PC-3 (cell line): ENCODE data around the gene ARHGAP31. TPM values are rescaled to one million over a fixed set of nuclear protein-coding genes. Genes with fewer than 3 reads are reported as not detected.
A peak's percentile ranks its signal among the peaks of the same experiment; 100 is the strongest.

Source experiments
- ATAC-seq: fragments of 200-7000 bp; cut with Tn5 transposase; 2 replicates; pipeline ENCODE4 v1.9.1; 2020; ENCODE audit warnings: mild to moderate bottlenecking, moderate library complexity
- BruUV-seq: library from RNA; stranded (reverse); fragments of 400-500 nt; replicated peaks from 2 replicates; lab custom pipeline; 2021; lab: Mats Ljungman, UMichigan
- CTCF ChIA-PET: fragments of 300-600 bp; sonication (Branson Sonifier 250); formaldehyde crosslinking; loops from one replicate; lab custom pipeline; 2022; ENCODE audit warnings: antibody characterized with exemption; lab: Charles Lee
- POLR2A ChIA-PET: fragments of 300-600 bp; sonication (Branson Sonifier 250); formaldehyde crosslinking; loops from one replicate; lab custom pipeline; 2022; ENCODE audit warnings: antibody characterized with exemption; ENCODE audit not compliant: unreplicated experiment; lab: Charles Lee
- DNase-seq: peaks from one replicate; pipeline ENCODE4 v3.0.0-alpha.2; 2015
- H2AFZ ChIP-seq: fragments of 300-600 bp; sonication (generic); 2 replicates; pipeline ENCODE4 v1.6.0; 2016; ENCODE audit warnings: antibody characterized with exemption, low read length
- H3F3A ChIP-seq: fragments of 300-600 bp; sonication (generic); one replicate; pipeline ENCODE4 v1.6.0; 2017; ENCODE audit warnings: antibody characterized with exemption, low read length, control low read depth, mild to moderate bottlenecking; ENCODE audit not compliant: unreplicated experiment
- H3K27ac ChIP-seq: fragments of 300-600 bp; sonication (generic); 2 replicates; pipeline ENCODE4 v1.5.1; 2016; ENCODE audit warnings: mild to moderate bottlenecking, low read length
- H3K27me3 ChIP-seq: fragments of 300-600 bp; sonication (generic); 2 replicates; pipeline ENCODE4 v1.6.1; 2016; ENCODE audit warnings: low read length, mixed read lengths
- H3K36me3 ChIP-seq: fragments of 300-600 bp; sonication (generic); 2 replicates; pipeline ENCODE4 v1.6.1; 2016; ENCODE audit warnings: low read depth, mixed run types, low read length, mixed read lengths
- H3K4me1 ChIP-seq: fragments of 300-600 bp; sonication (generic); 2 replicates; pipeline ENCODE4 v1.5.1; 2016; ENCODE audit warnings: low read length; ENCODE audit not compliant: insufficient read depth
- H3K4me2 ChIP-seq: fragments of 300-600 bp; sonication (generic); 2 replicates; pipeline ENCODE4 v1.6.0; 2016; ENCODE audit warnings: low read length
- H3K4me3 ChIP-seq: fragments of 300-600 bp; sonication (generic); 2 replicates; pipeline ENCODE4 v1.5.1; 2016; ENCODE audit warnings: mild to moderate bottlenecking, low read length, mixed read lengths
- H3K79me2 ChIP-seq: fragments of 300-600 bp; sonication (generic); 2 replicates; pipeline ENCODE4 v1.6.1; 2017; ENCODE audit warnings: low read length, mixed read lengths
- H3K9ac ChIP-seq: fragments of 300-600 bp; sonication (generic); 2 replicates; pipeline ENCODE4 v1.6.0; 2016; ENCODE audit warnings: mild to moderate bottlenecking, low read length
- H3K9me2 ChIP-seq: fragments of 300-600 bp; sonication (generic); replicated peaks from 2 replicates; pipeline ENCODE4 v1.6.1; 2016; ENCODE audit warnings: mixed run types, low read length, mixed read lengths
- H3K9me3 ChIP-seq: fragments of 300-600 bp; sonication (generic); 2 replicates; pipeline ENCODE4 v1.6.1; 2016; ENCODE audit warnings: low read length, mixed read lengths
- H4K20me1 ChIP-seq: fragments of 300-600 bp; sonication (generic); 2 replicates; pipeline ENCODE4 v1.6.1; 2016; ENCODE audit warnings: low read length, mixed read lengths
- EZH2 ChIP-seq: fragments of 300-600 bp; sonication (generic); IDR thresholded peaks from one replicate; pipeline ENCODE4 v1.6.1; 2017; ENCODE audit warnings: antibody characterized with exemption, mild to moderate bottlenecking, low read length; ENCODE audit not compliant: unreplicated experiment
- EZH2phosphoT487 ChIP-seq: fragments of 300-600 bp; sonication (generic); IDR thresholded peaks from 2 replicates; pipeline ENCODE4 v1.6.1; 2018; ENCODE audit warnings: mild to moderate bottlenecking, antibody characterized with exemption, low read length, borderline replicate concordance
- intact Hi-C: fragments of 100-400 bp; cut with micrococcal nuclease; formaldehyde crosslinking; loops from 2 replicates; pipeline ENCODE4 v1.9.0; 2023
- total RNA-seq: library from RNA; depleted of rRNA; stranded (reverse); fragments of >200 nt; gene quantifications from 2 replicates; pipeline ENCODE4 v1.2.3, GENCODE V29; 2014
- TF ChIP-seq, protein P1 (sequence below): fragments of 300-600 bp; sonication (generic); conservative IDR thresholded peaks from 2 replicates; pipeline ENCODE4 v1.5.1; 2017; ENCODE audit warnings: antibody characterized with exemption, low read depth, mild to moderate bottlenecking, low read length

Gene ARHGAP31
- total RNA-seq, 1 experiment from 2014 or later = 7.8 TPM

GRCh38 chr3:119331661-119332060, 37.5 kb downstream of the ARHGAP31 start:
- DNase-seq (peak; percentile 24), ATAC-seq (peak; percentile 48; the same call in 1 of the 2 replicates)
- Histone ChIP-seq H3K79me2 (no peaks in the 10 kb centered on the region), H3K9me2 (no peaks in the 10 kb centered on the region), H3K9ac (no peak overlapping the region), H4K20me1 (no peaks in the 10 kb centered on the region), H2AFZ (no peak overlapping the region), H3K36me3 (no peaks in the 10 kb centered on the region), H3K27me3 (no peaks in the 10 kb centered on the region), H3K4me1 (no peaks in the 10 kb centered on the region), H3K27ac (no peak overlapping the region), H3K9me3 (no peaks in the 10 kb centered on the region), H3K4me2 (no peak overlapping the region), H3F3A (no peaks in the 10 kb centered on the region), H3K4me3 (no peak overlapping the region)
- BruUV-seq = no TSS peak
- CTCF ChIA-PET = no interaction called here
- TF ChIP-seq EZH2 (no peak), EZH2phosphoT487 (no peak)
- TF ChIP-seq, protein P1, sequence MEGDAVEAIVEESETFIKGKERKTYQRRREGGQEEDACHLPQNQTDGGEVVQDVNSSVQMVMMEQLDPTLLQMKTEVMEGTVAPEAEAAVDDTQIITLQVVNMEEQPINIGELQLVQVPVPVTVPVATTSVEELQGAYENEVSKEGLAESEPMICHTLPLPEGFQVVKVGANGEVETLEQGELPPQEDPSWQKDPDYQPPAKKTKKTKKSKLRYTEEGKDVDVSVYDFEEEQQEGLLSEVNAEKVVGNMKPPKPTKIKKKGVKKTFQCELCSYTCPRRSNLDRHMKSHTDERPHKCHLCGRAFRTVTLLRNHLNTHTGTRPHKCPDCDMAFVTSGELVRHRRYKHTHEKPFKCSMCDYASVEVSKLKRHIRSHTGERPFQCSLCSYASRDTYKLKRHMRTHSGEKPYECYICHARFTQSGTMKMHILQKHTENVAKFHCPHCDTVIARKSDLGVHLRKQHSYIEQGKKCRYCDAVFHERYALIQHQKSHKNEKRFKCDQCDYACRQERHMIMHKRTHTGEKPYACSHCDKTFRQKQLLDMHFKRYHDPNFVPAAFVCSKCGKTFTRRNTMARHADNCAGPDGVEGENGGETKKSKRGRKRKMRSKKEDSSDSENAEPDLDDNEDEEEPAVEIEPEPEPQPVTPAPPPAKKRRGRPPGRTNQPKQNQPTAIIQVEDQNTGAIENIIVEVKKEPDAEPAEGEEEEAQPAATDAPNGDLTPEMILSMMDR = no peak
- POLR2A ChIA-PET = no interaction called here
- intact Hi-C loops = no loop called here

DNA sequence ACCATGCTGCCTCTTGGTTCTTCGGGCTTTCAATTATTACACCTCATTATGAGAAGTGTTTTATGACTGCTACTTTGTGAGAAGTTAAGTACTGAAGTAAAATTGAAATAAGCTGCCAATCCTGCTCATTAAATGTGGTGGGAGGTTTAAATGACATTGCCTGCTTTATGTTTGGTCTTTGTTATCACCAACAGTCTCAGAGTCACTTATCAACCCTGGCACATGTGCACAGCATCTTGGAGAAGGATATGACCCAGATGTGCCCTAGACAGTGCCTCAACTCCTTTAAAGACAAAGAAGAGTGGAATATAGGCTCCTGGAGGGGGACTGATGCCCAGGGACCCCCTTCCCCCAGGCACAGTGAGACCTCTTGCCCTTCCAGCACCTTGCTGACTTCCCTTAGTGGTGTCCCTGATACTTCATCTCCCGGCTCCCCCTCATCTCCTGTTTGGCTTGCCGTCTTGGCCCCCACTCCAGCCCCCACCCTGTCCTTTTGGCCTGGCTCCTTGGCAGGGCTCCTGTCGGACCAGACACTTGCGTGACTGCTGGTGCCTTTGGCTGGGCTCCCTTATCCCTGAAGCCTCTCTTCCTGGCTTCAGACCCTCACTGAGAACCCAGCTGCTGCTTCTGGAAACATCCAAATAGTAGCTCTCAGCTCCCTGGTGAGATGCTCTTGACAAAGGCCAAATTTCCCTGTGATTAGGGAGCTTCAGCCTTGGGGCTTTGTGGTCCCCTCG, 39.8 kb downstream of the ARHGAP31 start:
- POLR2A ChIA-PET = no interaction called here

More for the DNA sequence above, 39.8 kb downstream of the ARHGAP31 start:
- Histone ChIP-seq H4K20me1 (no peaks in the 10 kb centered on the region), H3K4me1 (no peaks in the 10 kb centered on the region), H3K27me3 (no peaks in the 10 kb centered on the region), H3F3A (no peaks in the 10 kb centered on the region), H3K4me2 (no peak overlapping the region), H3K9me2 (no peaks in the 10 kb centered on the region), H3K27ac (no peak overlapping the region), H3K4me3 (no peak overlapping the region), H3K9ac (no peak overlapping the region), H3K36me3 (0 out of 2 replicates have a peak, but pooled peaks cover 4% of the 10 kb centered on the region), H2AFZ (no peak overlapping the region), H3K79me2 (no peaks in the 10 kb centered on the region), H3K9me3 (no peaks in the 10 kb centered on the region)
- TF ChIP-seq, protein P1 = no peak
- TF ChIP-seq EZH2 (no peak), EZH2phosphoT487 (no peak)
- DNase-seq (no peak), ATAC-seq (no peak)
- no TSS peak for BruUV-seq
- CTCF ChIA-PET = no interaction called here
- intact Hi-C loops = no loop called here
